Measurements from ENCODE around the gene MCOLN1. TPM values are rescaled to one million over a fixed set of nuclear protein-coding genes. Genes with fewer than 3 reads are reported as not detected.

The MCOLN1 gene
- polyA plus RNA-seq, 3 donors = 32.8 to 133 (median 34.3) TPM

DNA sequence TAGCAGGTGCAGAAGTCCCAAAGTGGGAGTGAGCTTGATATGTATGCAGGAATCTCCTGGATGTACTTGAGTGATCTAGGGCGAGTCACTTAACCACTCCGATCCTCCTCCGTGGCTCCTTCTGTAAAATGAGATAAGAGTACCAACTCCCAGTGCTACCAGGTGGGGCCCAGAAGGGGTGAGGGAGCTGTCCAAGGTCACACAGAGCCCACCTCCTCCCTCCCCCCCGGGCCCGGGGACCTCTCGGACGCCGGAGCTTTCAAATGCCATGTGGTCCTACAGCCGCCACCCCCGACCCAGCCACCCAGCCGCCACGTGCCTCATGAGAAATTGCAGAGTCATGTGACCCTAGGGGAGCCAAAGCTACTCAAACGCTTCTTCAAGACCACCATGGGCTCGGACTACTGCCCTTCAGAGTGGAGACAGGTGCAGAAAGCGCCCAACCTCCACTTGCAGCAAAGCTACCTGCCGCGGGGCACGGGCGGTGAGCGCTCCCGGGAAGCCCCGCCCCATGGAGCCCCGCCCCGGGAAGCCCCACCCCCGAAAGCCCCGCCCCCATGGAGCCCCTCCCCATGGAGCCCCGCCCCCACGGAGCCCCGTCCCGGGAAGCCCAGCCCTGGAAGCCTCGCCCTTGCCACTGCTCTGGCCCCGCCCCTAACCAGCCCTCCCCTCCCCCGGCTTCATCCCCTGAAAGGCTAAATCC, 16.6 kb upstream of the MCOLN1 start:
- H3K36me3 ChIP-seq (replicated peaks in 1 of 2; ENCODE audit: control insufficient read depth in 1 of 2, insufficient read depth in 2 of 2, low read length in 2 of 2) = no peaks in the 10 kb centered on the region
- peak overlapping the region; percentile 45 for H3K4me2 ChIP-seq (replicated peaks; ENCODE audit: extremely low read depth, low read length, poor library complexity, severe bottlenecking)
- H3K27ac Mint-ChIP-seq = peak overlapping the region in 3 of 7 donors; percentile 31 to 61 (median 59)
- H3K27me3 Mint-ChIP-seq (ENCODE audit: low read depth in 3 of 3) = peaks cover 33 to 53% (median 52%) of the 10 kb centered on the region in 3 donors
- intact Hi-C loops (cut with micrococcal nuclease) = loop anchor here (5.0 kb wide), 1 partner anchor 34 kb away; no protein-coding TSS in a partner anchor
- H3K27me3 ChIP-seq (ENCODE audit: control insufficient read depth in 2 of 2, insufficient read depth in 2 of 2, low read length in 2 of 2) = peaks cover 6 to 34% of the 10 kb centered on the region in 2 donors
- H3K9ac ChIP-seq (ENCODE audit: insufficient read depth, low read length, poor library complexity, severe bottlenecking) = no peak overlapping the region
- H3K4me1 ChIP-seq (ENCODE audit: control insufficient read depth in 1 of 2, insufficient read depth in 2 of 2, low read length in 2 of 2) = peaks cover 30 to 43% of the 10 kb centered on the region in 2 donors
- peaks cover 33% of the 10 kb centered on the region for H3K4me1 Mint-ChIP-seq
- no peak overlapping the region for H3K27ac ChIP-seq (ENCODE audit: low read depth in 1 of 2, low read length in 2 of 2)
- peaks cover 6 to 12% (median 7%) of the 10 kb centered on the region in 7 donors for H3K9me3 Mint-ChIP-seq
- H3K4me3 Mint-ChIP-seq = peak overlapping the region; percentile 43 to 76
- H3K79me2 ChIP-seq (ENCODE audit: insufficient read depth, low read length) = no peaks in the 10 kb centered on the region
- H2AFZ ChIP-seq (ENCODE audit: insufficient read depth, low read depth, low read length, poor library complexity, severe bottlenecking) = no peak overlapping the region
- no peaks in the 10 kb centered on the region for H3K36me3 Mint-ChIP-seq
- WGBS (ENCODE audit: insufficient coverage) = 5% methylated on average over 11 of the region's 33 CpGs
- TF ChIP-seq, protein P1, sequence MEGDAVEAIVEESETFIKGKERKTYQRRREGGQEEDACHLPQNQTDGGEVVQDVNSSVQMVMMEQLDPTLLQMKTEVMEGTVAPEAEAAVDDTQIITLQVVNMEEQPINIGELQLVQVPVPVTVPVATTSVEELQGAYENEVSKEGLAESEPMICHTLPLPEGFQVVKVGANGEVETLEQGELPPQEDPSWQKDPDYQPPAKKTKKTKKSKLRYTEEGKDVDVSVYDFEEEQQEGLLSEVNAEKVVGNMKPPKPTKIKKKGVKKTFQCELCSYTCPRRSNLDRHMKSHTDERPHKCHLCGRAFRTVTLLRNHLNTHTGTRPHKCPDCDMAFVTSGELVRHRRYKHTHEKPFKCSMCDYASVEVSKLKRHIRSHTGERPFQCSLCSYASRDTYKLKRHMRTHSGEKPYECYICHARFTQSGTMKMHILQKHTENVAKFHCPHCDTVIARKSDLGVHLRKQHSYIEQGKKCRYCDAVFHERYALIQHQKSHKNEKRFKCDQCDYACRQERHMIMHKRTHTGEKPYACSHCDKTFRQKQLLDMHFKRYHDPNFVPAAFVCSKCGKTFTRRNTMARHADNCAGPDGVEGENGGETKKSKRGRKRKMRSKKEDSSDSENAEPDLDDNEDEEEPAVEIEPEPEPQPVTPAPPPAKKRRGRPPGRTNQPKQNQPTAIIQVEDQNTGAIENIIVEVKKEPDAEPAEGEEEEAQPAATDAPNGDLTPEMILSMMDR (IDR thresholded peaks at IDR 0.05) = no peak
- H3K9me3 ChIP-seq (replicated peaks in 1 of 2; ENCODE audit: control insufficient read depth in 1 of 2, insufficient read depth in 1 of 2, low read length in 2 of 2) = peaks cover 0 to 3% of the 10 kb centered on the region in 2 donors
- DNase-seq = peak in 1 of 3 donors; percentile 31
- no peaks in the 10 kb centered on the region for H4K20me1 ChIP-seq (ENCODE audit: insufficient read depth, low read length)
- no peak overlapping the region for H3K4me3 ChIP-seq (replicated peaks in 1 of 3; ENCODE audit: low read depth in 2 of 3, low read length in 3 of 3)

DNA sequence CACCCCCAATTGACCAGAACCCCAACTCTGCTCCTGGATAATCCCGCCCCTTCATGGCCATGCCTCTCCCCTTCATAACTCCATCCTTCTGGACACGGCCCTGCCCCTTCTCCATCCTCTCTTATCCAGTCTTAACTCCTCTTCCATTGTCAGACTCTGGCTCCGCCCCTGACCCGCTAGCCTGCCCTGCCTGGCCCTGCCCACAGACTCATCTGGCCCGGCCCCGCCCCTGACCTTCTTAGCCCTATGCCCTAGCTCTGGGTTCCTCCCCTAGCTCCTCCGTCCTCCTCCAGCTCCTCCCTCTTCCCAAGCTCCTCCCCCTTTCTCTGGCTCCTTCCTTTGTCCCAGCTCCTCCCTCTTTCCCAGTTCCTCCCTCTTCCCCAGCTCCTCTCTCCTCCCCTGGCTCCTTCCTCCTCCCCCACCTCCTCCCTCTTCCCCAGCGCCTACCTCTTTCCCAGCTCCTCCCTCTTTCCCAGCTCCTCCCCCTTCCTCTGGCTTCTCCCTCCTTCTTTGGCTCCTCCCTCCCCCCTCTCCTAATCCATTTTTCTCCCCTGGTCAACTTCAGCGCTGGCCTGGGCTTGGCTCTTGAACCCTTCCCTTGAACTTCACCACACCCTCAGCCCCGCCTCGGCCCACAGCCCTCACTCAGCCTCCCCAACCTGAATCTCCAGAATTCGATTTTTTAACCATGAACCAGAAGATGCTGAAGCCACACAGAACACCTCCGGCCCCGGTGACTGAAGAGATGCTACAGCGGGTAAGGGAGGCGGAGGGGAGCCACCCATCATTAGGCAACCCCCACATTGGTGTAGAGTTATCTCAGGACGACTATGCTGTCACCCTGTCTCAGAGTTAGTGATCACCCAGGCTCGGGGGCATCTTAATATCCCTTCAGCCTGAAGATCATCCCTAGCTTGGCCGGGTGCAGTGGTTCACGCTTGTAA, 15.8 kb upstream of the MCOLN1 start:
- Histone ChIP-seq H3K27me3 (ENCODE audit: control insufficient read depth in 2 of 2, insufficient read depth in 2 of 2, low read length in 2 of 2) (peaks cover 2 to 28% of the 10 kb centered on the region in 2 donors), H3K27ac (ENCODE audit: low read depth in 1 of 2, low read length in 2 of 2) (no peak overlapping the region), H3K9me3 (replicated peaks in 1 of 2; ENCODE audit: control insufficient read depth in 1 of 2, insufficient read depth in 1 of 2, low read length in 2 of 2) (peaks cover 0 to 3% of the 10 kb centered on the region in 2 donors), H3K4me2 (replicated peaks; ENCODE audit: extremely low read depth, low read length, poor library complexity, severe bottlenecking) (peak overlapping the region; percentile 21), H3K4me1 (ENCODE audit: control insufficient read depth in 1 of 2, insufficient read depth in 2 of 2, low read length in 2 of 2) (peaks cover 23 to 35% of the 10 kb centered on the region in 2 donors), H4K20me1 (ENCODE audit: insufficient read depth, low read length) (no peaks in the 10 kb centered on the region), H3K79me2 (ENCODE audit: insufficient read depth, low read length) (no peaks in the 10 kb centered on the region), H2AFZ (ENCODE audit: insufficient read depth, low read depth, low read length, poor library complexity, severe bottlenecking) (no peak overlapping the region), H3K9ac (ENCODE audit: insufficient read depth, low read length, poor library complexity, severe bottlenecking) (no peak overlapping the region), H3K36me3 (replicated peaks in 1 of 2; ENCODE audit: control insufficient read depth in 1 of 2, insufficient read depth in 2 of 2, low read length in 2 of 2) (no peaks in the 10 kb centered on the region), H3K4me3 (replicated peaks in 1 of 3; ENCODE audit: low read depth in 2 of 3, low read length in 3 of 3) (no peak overlapping the region)
- Mint-ChIP-seq H3K27ac (peak overlapping the region in 5 of 7 donors; percentile 31 to 86 (median 59)), H3K27me3 (ENCODE audit: low read depth in 3 of 3) (peaks cover 26 to 47% (median 46%) of the 10 kb centered on the region in 3 donors), H3K4me1 (peaks cover 27% of the 10 kb centered on the region), H3K4me3 (peak overlapping the region; percentile 43 to 64), H3K36me3 (no peaks in the 10 kb centered on the region), H3K9me3 (peaks cover under 1 to 7% (median 3%) of the 10 kb centered on the region in 7 donors)
- TF ChIP-seq, protein P1 (IDR thresholded peaks at IDR 0.05) = no peak
- 40% methylated on average over 15 of the region's 20 CpGs for WGBS (ENCODE audit: insufficient coverage)
- intact Hi-C loops (cut with micrococcal nuclease) = loop anchor here (5.0 kb wide), 1 partner anchor 34 kb away; no protein-coding TSS in a partner anchor
- DNase-seq = peak; percentile 76 to 77 (median 77)

Measured in CD14-positive monocyte (primary cell).